ENCODE results near the gene STPG4.
A peak's percentile ranks its signal among the peaks of the same experiment; 100 is the strongest.

The STPG4 gene

GRCh38 chr2:47086054-47086471 is 69.0 kb downstream of the STPG4 start:
- no peak for DNase-seq

- DNase-seq: no peak
These were observed 71.0 kb downstream of the STPG4 start for GRCh38 chr2:47083886-47084687.

- DNase-seq: no peak
These were observed 71.6 kb downstream of the STPG4 start for GRCh38 chr2:47083485-47083884.

GRCh38 chr2:47083005-47083404 is 72.1 kb downstream of the STPG4 start:
- DNase-seq: no peak

- DNase-seq: no peak
These were observed 74.2 kb downstream of the STPG4 start for GRCh38 chr2:47080888-47081301.

- no peak for DNase-seq
These were observed 75.3 kb downstream of the STPG4 start for GRCh38 chr2:47079515-47080412.

GRCh38 chr2:47078541-47079482 is 76.3 kb downstream of the STPG4 start:
- no peak for DNase-seq

- peak; percentile 70 for DNase-seq
These were observed 77.5 kb downstream of the STPG4 start for GRCh38 chr2:47077442-47078117.

- DNase-seq: peak; percentile 99
These were observed 78.3 kb downstream of the STPG4 start for GRCh38 chr2:47076586-47077441.

- DNase-seq: no peak
These were observed 79.0 kb downstream of the STPG4 start for GRCh38 chr2:47076126-47076506.

GRCh38 chr2:47075361-47076125 is 79.6 kb downstream of the STPG4 start:
- peak; percentile 70 for DNase-seq

GRCh38 chr2:47074691-47075090 is 80.4 kb downstream of the STPG4 start:
- no peak for DNase-seq

GRCh38 chr2:47073641-47074040 is 81.5 kb downstream of the STPG4 start:
- DNase-seq: no peak

- no peak for DNase-seq
These were observed 81.9 kb downstream of the STPG4 start for GRCh38 chr2:47073217-47073616.

- DNase-seq: no peak
These were observed 82.3 kb downstream of the STPG4 start for GRCh38 chr2:47072728-47073191.

GRCh38 chr2:47072018-47072691 is 83.0 kb downstream of the STPG4 start:
- peak; percentile 76 for DNase-seq

- DNase-seq: no peak
These were observed 83.9 kb downstream of the STPG4 start for GRCh38 chr2:47070920-47071824.

- DNase-seq: no peak
These were observed 84.8 kb downstream of the STPG4 start for GRCh38 chr2:47070155-47070919.
